Measurements from ENCODE around the gene SYTL4. TPM values are rescaled to one million over a fixed set of nuclear protein-coding genes. Genes with fewer than 3 reads are reported as not detected.

SYTL4 gene
- total and polyA plus RNA-seq, 5 experiments from 2014 or later, result not detected

DNA sequence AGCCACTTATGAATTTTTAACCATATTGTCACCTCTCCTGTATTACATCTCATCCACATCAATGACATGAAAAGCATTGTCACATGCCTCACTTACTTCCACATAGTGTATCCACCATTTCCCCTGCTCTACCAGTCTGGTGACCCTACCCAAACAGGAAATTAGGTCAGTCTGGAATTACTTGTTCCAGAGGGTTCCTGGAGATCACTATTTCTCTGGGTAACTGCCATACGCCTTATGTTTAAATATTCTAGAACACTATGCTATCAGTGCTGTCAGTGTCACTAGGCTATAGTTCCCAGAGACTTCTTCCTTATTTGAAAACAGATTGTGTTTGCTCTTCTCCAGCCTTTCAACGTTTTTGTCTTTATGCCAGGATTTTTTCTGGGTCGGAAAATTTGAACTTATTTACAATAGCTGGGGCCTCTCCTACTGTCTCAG lies 73.0 kb downstream of the SYTL4 start:
- no peaks in the 10 kb centered on the region for H3K36me3 Mint-ChIP-seq
- DNase-seq (no peak), ATAC-seq (no peak)
- POLR2A ChIA-PET, result no interaction called here
- peaks cover 3 to 12% (median 8%) of the 10 kb centered on the region in 5 donors for H3K27me3 Mint-ChIP-seq
- H3K9me3 Mint-ChIP-seq, result peaks cover 0 to 2% (median 0%) of the 10 kb centered on the region in 9 donors
- H3K27ac Mint-ChIP-seq, result no peak overlapping the region
- H3K4me1 Mint-ChIP-seq, result no peaks in the 10 kb centered on the region
- no peak overlapping the region for H3K4me3 Mint-ChIP-seq

GRCh38 chrX:100654261-100654660 lies 77.7 kb downstream of the SYTL4 start:
- ATAC-seq (no peak), DNase-seq (no peak)
- Mint-ChIP-seq H3K4me1 (no peaks in the 10 kb centered on the region), H3K4me3 (no peak overlapping the region), H3K9me3 (peaks cover 0 to 2% (median 0%) of the 10 kb centered on the region in 9 donors), H3K27me3 (peaks cover 0 to 10% (median 3%) of the 10 kb centered on the region in 5 donors), H3K36me3 (no peaks in the 10 kb centered on the region), H3K27ac (no peak overlapping the region)
- POLR2A ChIA-PET, result no interaction called here

- no peak overlapping the region for H3K27ac Mint-ChIP-seq
- POLR2A ChIA-PET, result no interaction called here
Observed at GRCh38 chrX:100652266-100652665, 79.7 kb downstream of the SYTL4 start.

DNA sequence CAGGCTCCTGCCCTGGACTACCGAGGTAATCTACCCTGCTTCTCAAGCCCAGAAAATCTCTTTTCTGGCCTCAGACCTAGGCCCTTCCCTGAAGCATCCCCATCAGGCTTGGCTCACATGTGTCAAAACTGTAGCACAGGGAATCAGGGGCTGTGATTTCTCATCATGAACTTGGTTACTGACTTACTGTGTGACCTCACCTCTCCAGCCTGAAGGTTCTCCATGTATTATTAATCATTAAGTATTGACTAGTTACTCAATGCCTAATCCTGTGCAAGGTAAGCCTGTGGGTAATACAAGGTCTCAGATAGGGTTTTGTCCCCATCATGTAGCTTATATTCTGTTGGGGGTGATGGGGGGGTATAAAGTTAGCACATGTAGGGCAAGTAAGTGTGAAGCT lies 81.1 kb downstream of the SYTL4 start:
- Mint-ChIP-seq H3K36me3 (no peaks in the 10 kb centered on the region), H3K27me3 (peaks cover 0 to 7% (median 4%) of the 10 kb centered on the region in 5 donors), H3K4me3 (no peak overlapping the region), H3K9me3 (peaks cover 0 to 2% (median 0%) of the 10 kb centered on the region in 9 donors), H3K27ac (no peak overlapping the region), H3K4me1 (no peaks in the 10 kb centered on the region)
- no peak for ATAC-seq
- POLR2A ChIA-PET, result no interaction called here
- no peak for DNase-seq

More at GRCh38 chrX:100652266-100652665, 79.7 kb downstream of the SYTL4 start:
- no peak overlapping the region for H3K4me3 Mint-ChIP-seq
- H3K4me1 Mint-ChIP-seq, result no peaks in the 10 kb centered on the region
- DNase-seq, result no peak
- ATAC-seq, result no peak
- peaks cover 0 to 6% (median 4%) of the 10 kb centered on the region in 5 donors for H3K27me3 Mint-ChIP-seq
- no peaks in the 10 kb centered on the region for H3K9me3 Mint-ChIP-seq
- no peaks in the 10 kb centered on the region for H3K36me3 Mint-ChIP-seq

GRCh38 chrX:100649550-100650356 lies 82.2 kb downstream of the SYTL4 start:
- DNase-seq, result no peak
- Mint-ChIP-seq H3K9me3 (peaks cover 0 to 2% (median 0%) of the 10 kb centered on the region in 9 donors), H3K4me1 (no peaks in the 10 kb centered on the region), H3K36me3 (no peaks in the 10 kb centered on the region), H3K4me3 (no peak overlapping the region), H3K27me3 (peaks cover 0 to 13% (median 7%) of the 10 kb centered on the region in 5 donors), H3K27ac (no peak overlapping the region)
- POLR2A ChIA-PET, result no interaction called here
- ATAC-seq, result no peak

- DNase-seq (no peak), ATAC-seq (no peak)
- no peaks in the 10 kb centered on the region for H3K36me3 Mint-ChIP-seq
- no peaks in the 10 kb centered on the region for H3K4me1 Mint-ChIP-seq
- POLR2A ChIA-PET, result no interaction called here
- H3K27me3 Mint-ChIP-seq, result peaks cover 0 to 16% (median 13%) of the 10 kb centered on the region in 5 donors
- peak overlapping the region in 1 of 10 donors; percentile 17 for H3K27ac Mint-ChIP-seq
- peaks cover 0 to 2% (median 0%) of the 10 kb centered on the region in 9 donors for H3K9me3 Mint-ChIP-seq
- no peak overlapping the region for H3K4me3 Mint-ChIP-seq
Observed at GRCh38 chrX:100648458-100649417, 83.2 kb downstream of the SYTL4 start.

GRCh38 chrX:100647739-100648138 lies 84.2 kb downstream of the SYTL4 start:
- H3K4me3 Mint-ChIP-seq, result no peak overlapping the region
- no peak for DNase-seq
- H3K27me3 Mint-ChIP-seq, result peaks cover 0 to 16% (median 9%) of the 10 kb centered on the region in 5 donors
- no peak overlapping the region for H3K27ac Mint-ChIP-seq
- no peak for ATAC-seq
- peaks cover 0 to 2% (median 0%) of the 10 kb centered on the region in 9 donors for H3K9me3 Mint-ChIP-seq
- no peaks in the 10 kb centered on the region for H3K4me1 Mint-ChIP-seq
- H3K36me3 Mint-ChIP-seq, result no peaks in the 10 kb centered on the region
- POLR2A ChIA-PET, result no interaction called here

GRCh38 chrX:100647095-100647494 lies 84.8 kb downstream of the SYTL4 start:
- peaks cover 0 to 2% (median 0%) of the 10 kb centered on the region in 9 donors for H3K9me3 Mint-ChIP-seq
- no peak overlapping the region for H3K27ac Mint-ChIP-seq
- H3K4me3 Mint-ChIP-seq, result no peak overlapping the region
- H3K27me3 Mint-ChIP-seq, result peaks cover 0 to 16% (median 14%) of the 10 kb centered on the region in 5 donors
- ATAC-seq, result no peak
- POLR2A ChIA-PET, result no interaction called here
- no peaks in the 10 kb centered on the region for H3K36me3 Mint-ChIP-seq
- H3K4me1 Mint-ChIP-seq, result no peaks in the 10 kb centered on the region
- no peak for DNase-seq

DNA sequence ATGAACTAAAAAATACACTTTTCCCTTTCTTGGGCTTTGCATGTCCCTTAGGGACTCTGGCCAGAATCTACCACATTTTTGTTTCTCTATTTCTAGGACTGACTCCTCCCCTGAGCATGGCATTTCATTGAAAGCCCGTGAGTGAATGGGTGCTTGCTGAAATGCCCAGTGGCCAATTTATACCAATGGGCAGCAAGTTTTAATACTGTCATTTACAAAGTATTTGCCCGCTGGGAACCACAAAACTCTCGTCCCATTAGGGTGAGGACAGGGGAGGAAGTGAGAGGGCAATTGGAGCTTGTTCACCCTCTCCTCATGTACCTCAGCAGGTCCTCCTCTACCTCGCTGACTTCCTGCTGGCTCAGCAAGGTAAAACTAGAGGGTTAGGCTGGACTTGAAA lies 86.8 kb downstream of the SYTL4 start:
- H3K4me1 Mint-ChIP-seq, result no peaks in the 10 kb centered on the region

DNA sequence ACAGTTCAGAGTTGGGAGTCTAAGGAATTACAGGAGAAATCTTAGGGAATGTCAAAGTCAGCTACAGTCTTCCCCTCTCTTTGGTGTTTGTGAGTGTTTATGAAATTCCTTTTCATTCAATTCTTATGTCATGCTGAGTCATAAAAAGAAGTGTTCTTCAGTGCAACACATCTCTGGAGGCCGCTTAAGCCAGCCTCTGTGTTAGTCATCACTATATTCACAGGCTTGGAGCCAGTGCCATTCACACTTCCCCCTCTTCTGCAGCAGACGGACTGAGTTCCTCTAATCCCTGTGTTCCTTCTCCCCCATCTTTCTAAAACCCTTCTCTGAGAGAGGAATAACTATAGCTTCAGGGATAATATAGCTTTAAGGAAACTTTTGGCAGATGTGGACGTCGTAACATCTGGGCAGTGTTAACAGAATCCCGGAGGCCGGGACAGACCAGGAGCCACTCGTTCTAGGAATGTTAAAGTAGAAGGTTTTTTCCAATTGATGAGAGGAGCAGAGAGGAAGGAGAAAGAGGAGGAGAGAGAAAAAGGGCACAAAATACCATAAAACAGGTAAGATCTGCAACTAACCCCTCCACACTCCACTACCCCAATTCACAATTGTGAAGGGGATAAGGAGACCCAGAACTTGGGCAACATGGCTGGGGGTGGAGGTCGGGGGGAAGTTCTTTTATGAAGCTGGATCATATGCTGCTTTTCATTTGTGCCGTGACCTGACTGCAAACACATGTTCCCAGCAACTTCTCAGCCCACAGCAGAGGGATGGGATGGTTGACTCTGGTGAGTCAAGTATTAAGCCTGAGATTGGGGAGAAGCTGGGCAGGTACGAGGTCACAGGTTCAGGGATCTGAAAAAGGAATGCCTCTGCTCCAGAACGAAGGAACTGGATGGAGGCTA lies 87.7 kb downstream of the SYTL4 start, which contains the start of gene SRPX2:
Gene SRPX2, plus strand, starts transcription at position 244 of the 905 bp plus-strand sequence. CDS start 2,124 bp downstream, outside the sequence.
- Mint-ChIP-seq H3K4me1 (no peaks in the 10 kb centered on the region), H3K27me3 (peaks cover 0 to 41% (median 28%) of the 10 kb centered on the region in 5 donors), H3K4me3 (no peak within 1 kb of the TSS), H3K27ac (peak within 1 kb of the TSS in 1 of 10 donors; percentile 43), H3K9me3 (peaks cover 0 to 8% (median 0%) of the 10 kb centered on the region in 9 donors), H3K36me3 (no peaks in the 10 kb centered on the region)
- DNase-seq (no peak), ATAC-seq (no peak)
- POLR2A ChIA-PET, result no interaction called here

More for the DNA sequence above, 86.8 kb downstream of the SYTL4 start:
- no peaks in the 10 kb centered on the region for H3K36me3 Mint-ChIP-seq
- H3K9me3 Mint-ChIP-seq, result peaks cover 0 to 8% (median 0%) of the 10 kb centered on the region in 9 donors
- H3K27ac Mint-ChIP-seq, result no peak overlapping the region
- DNase-seq (no peak), ATAC-seq (no peak)
- POLR2A ChIA-PET, result no interaction called here
- H3K27me3 Mint-ChIP-seq, result peaks cover 0 to 32% (median 22%) of the 10 kb centered on the region in 5 donors
- no peak overlapping the region for H3K4me3 Mint-ChIP-seq

GRCh38 chrX:100643212-100643611 lies 88.7 kb downstream of the SYTL4 start:
- no peaks in the 10 kb centered on the region for H3K4me1 Mint-ChIP-seq
- DNase-seq (no peak), ATAC-seq (no peak)
- H3K4me3 Mint-ChIP-seq, result no peak overlapping the region
- peaks cover 0 to 41% (median 26%) of the 10 kb centered on the region in 5 donors for H3K27me3 Mint-ChIP-seq
- POLR2A ChIA-PET, result no interaction called here
- no peaks in the 10 kb centered on the region for H3K36me3 Mint-ChIP-seq
- H3K9me3 Mint-ChIP-seq, result peaks cover 0 to 8% (median 0%) of the 10 kb centered on the region in 9 donors
- H3K27ac Mint-ChIP-seq, result no peak overlapping the region

DNA sequence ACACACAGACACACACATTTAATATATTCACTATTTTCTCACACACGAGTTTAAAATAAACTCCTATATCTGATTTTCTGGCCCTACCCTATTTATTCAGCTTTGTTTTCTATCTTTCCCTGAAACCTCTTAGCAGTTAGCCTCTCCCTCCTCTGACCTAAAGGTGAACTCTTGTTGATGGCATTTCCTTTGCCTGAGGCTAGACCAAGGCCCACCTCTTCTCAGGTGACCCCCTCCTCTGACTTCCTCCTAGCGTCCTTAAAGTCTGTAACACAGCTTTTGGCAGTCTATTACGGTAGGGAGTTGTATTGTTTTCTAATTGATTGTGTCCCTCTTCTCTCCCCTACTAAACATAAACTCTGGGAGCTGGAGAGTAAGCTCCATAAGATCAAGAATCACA lies 89.6 kb downstream of the SYTL4 start:
- Mint-ChIP-seq H3K4me1 (peaks cover 0 to 1% (median 0%) of the 10 kb centered on the region in 4 donors), H3K27me3 (peaks cover 0 to 41% (median 26%) of the 10 kb centered on the region in 5 donors), H3K9me3 (peaks cover 0 to 8% (median 0%) of the 10 kb centered on the region in 9 donors), H3K36me3 (no peaks in the 10 kb centered on the region), H3K27ac (no peak overlapping the region), H3K4me3 (no peak overlapping the region)
- POLR2A ChIA-PET, result no interaction called here
- DNase-seq (no peak), ATAC-seq (no peak)

Data from naive thymus-derived CD8-positive, alpha-beta T cell (primary cell).